ENCODE results near the gene TRIM27.

- TF ChIP-seq RARB (CRISPR knock-in tag; IDR thresholded peaks at IDR 0.05) (no peak), TOX (CRISPR knock-in tag; IDR thresholded peaks at IDR 0.05; ENCODE audit: borderline replicate concordance) (no peak), SNAI2 (CRISPR knock-in tag; IDR thresholded peaks at IDR 0.05) (no peak), BACH2 (CRISPR knock-in tag; IDR thresholded peaks at IDR 0.05; ENCODE audit: borderline replicate concordance) (no peak), CREB5 (CRISPR knock-in tag; IDR thresholded peaks at IDR 0.05; ENCODE audit: low read depth) (no peak), ISL1 (CRISPR knock-in tag; IDR thresholded peaks at IDR 0.05) (no peak), ZNF70 (CRISPR knock-in tag; IDR thresholded peaks at IDR 0.05) (no peak), ZC3H10 (CRISPR knock-in tag; IDR thresholded peaks at IDR 0.05) (no peak), ESRRG (CRISPR knock-in tag; IDR thresholded peaks at IDR 0.05) (no peak), ZNF8 (CRISPR knock-in tag; IDR thresholded peaks at IDR 0.05) (no peak), POU6F1 (CRISPR knock-in tag; IDR thresholded peaks at IDR 0.05; ENCODE audit: borderline replicate concordance, low read depth) (no peak), ZFP3 (CRISPR knock-in tag; IDR thresholded peaks at IDR 0.05) (no peak), OSR1 (CRISPR knock-in tag; IDR thresholded peaks at IDR 0.05) (no peak), TCF4 (CRISPR knock-in tag; IDR thresholded peaks at IDR 0.05; ENCODE audit: borderline replicate concordance) (no peak)
These were observed 20.7 kb upstream of the TRIM27 start for GRCh38 chr6:28944412-28944865.
